Measurements from ENCODE around the gene CLASP1. TPM values are rescaled to one million over a fixed set of nuclear protein-coding genes. Genes with fewer than 3 reads are reported as not detected.

CLASP1 gene
- total and polyA plus RNA-seq, 3 donors from 2014 or later: 43.8 to 130 (median 103) TPM

Small RNA genes lying within 50 kb of the gene (small RNA-seq; reads per million reads assigned to genes)
- gene RF00019: 0 reads per million in 2 donors
- 337 to 473 reads per million in 2 donors for gene RNU4ATAC

Other genes with a start within 250 kb of the CLASP1 start
- not detected for gene RNU4ATAC, start 118.6 kb downstream of the CLASP1 start, total RNA-seq
- not detected for gene RNU4ATAC, start 118.6 kb downstream of the CLASP1 start, polyA plus RNA-seq (ENCODE audit: insufficient read depth, low read depth, low replicate concordance)
- gene NIFK, start 87.4 kb upstream of the CLASP1 start, total RNA-seq: 10 to 100 TPM; 51.5 to 59.2 TPM
- gene NIFK, start 87.4 kb upstream of the CLASP1 start, polyA plus RNA-seq (ENCODE audit: insufficient read depth, low read depth, low replicate concordance): 33.4 TPM
- gene TSN, start 106.2 kb upstream of the CLASP1 start, total RNA-seq: 100 to 1,000 TPM in 1 of 2 donors, 10 to 100 TPM in 1; 63.5 to 104 TPM
- gene TSN, start 106.2 kb upstream of the CLASP1 start, polyA plus RNA-seq (ENCODE audit: insufficient read depth, low read depth, low replicate concordance): 111 TPM